Stimulated activated CD8-positive, alpha-beta memory T cell treated with anti-CD3 and anti-CD28 coated beads, Interleukin-15, amount 100 ng/mL, for 1 hour (primary cell): ENCODE measurements around the gene PDE6D.

ENCODE experiments used
- DNase-seq: peaks from one replicate; pipeline ENCODE4 v3.0.0-alpha.2; 2020; ENCODE audit warnings: low read depth

PDE6D gene

DNA sequence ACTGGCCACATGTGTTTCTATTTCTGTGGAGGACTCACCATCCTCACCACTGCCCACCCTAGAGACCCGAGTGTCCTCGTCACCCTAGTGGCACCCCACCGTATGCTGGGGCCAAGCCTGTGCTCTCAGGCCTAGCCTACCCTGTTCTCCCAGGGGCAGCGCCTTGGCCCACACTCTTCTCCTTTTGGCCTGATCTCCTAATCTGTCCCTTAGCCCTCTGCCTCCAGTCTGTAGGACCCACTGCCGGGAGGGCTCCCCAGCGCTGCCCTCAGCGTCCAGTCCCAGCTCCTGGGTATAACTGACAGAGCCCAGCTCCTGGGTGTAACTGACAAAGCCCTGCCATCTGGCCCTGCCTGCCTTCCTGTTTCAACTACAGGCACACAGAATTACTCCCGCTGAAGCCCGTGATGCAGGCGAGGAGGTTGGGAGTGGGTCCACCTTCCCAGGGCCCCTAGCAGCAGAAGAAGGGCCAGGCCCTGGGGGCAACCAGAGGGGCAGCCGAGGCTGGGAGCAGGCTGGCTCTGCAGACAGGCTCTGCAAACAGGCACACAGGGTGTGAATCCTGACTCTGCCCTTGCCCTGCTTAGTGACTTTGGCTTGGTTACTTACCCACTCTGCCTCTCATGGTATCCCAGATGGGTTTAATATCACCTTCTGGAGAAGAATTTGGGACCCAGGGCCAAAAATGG lies 98.3 kb downstream of the PDE6D start:
- DNase-seq = no peak
